ENCODE data around the gene CYP11A1. TPM values are rescaled to one million over a fixed set of nuclear protein-coding genes. Genes with fewer than 3 reads are reported as not detected.

The CYP11A1 gene
- total and polyA plus RNA-seq, 10 of the 15 experiments (the other 5 are each of a cell fraction or from before 2014, with no cell fraction given), result 0.11 to 1.2 (median 0.23) TPM; not detected in 5

- Histone ChIP-seq H3K36me3 (ENCODE audit: control insufficient read depth in 2 of 2, insufficient read depth in 2 of 2, low read length in 1 of 2) (peaks cover 62 to 78% of the 10 kb centered on the region in 2 experiments), H2AFZ (ENCODE audit: control insufficient read depth, low read depth, low read length) (no peak overlapping the region), H3K27ac (ENCODE audit: control insufficient read depth, insufficient read depth) (no peak overlapping the region), H3K9me3 (replicated peaks; ENCODE audit: control insufficient read depth, insufficient read depth, low read length) (no peaks in the 10 kb centered on the region), H3K4me3 (no peak overlapping the region), H3K79me2 (ENCODE audit: control insufficient read depth, insufficient read depth, low read length) (peaks cover 39% of the 10 kb centered on the region), H3K27me3 (replicated peaks in 1 of 2; ENCODE audit: control insufficient read depth in 2 of 2, insufficient read depth in 2 of 2, low read length in 1 of 2) (no peaks in the 10 kb centered on the region), H3K4me1 (ENCODE audit: control insufficient read depth, insufficient read depth, low read length) (peaks cover 8% of the 10 kb centered on the region), H4K20me1 (ENCODE audit: control insufficient read depth, insufficient read depth) (0 out of 2 replicates have a peak, but pooled peaks cover 7% of the 10 kb centered on the region), H3K4me2 (ENCODE audit: control insufficient read depth, insufficient read depth) (no peak overlapping the region), H3K9ac (ENCODE audit: control insufficient read depth, insufficient read depth, low read length) (no peak overlapping the region)
- ChIA-PET SMC1A (ENCODE audit: uncharacterized antibody, unreplicated experiment) (interaction anchor here (1.1 kb wide), 1 partner anchor 11 kb away, joined by 3 read pairs; no protein-coding TSS in a partner anchor), RAD21 (ENCODE audit: unreplicated experiment) (no interaction called here), POLR2A (interaction anchor here (1.5 to 15.4 kb wide), 2 partner anchors 9 to 14 kb away, joined by 4 to 325 read pairs; partner anchors contain the start of gene SEMA7A), CTCF (interaction anchor here (0.6 to 1.2 kb wide), 3 partner anchors 14 to 54 kb away, joined by 3 read pairs; no protein-coding TSS in a partner anchor)
- in situ Hi-C loops (cut with MboI) (no loop called here), intact Hi-C loops (cut with micrococcal nuclease; ENCODE audit: unreplicated experiment) (no loop called here)
- WGBS (ENCODE audit: insufficient coverage, insufficient replicate concordance, low lambda C conversion rate, missing lambda C conversion rate), result 74% methylated on average over 9 of the region's 9 CpGs
- no peak for FAIRE-seq
- TF ChIP-seq POLR2AphosphoS5 (IDR thresholded peaks at IDR 0.05; ENCODE audit: low read length) (peak; percentile 3; the same call in 1 of the 2 replicates), ATF7 (IDR thresholded peaks at IDR 0.05; ENCODE audit: low read depth) (no peak), POLR2A (IDR thresholded peaks at IDR 0.05; ENCODE audit: low read depth, low read length) (peak; percentile 56)
- TSS peak; percentile 29 for BruUV-seq (replicated peaks)
- DNase-seq (ENCODE audit: low read depth, low spot score), result no peak
- ATAC-seq, result no peak
Measured at GRCh38 chr15:74413350-74414080, 46.1 kb upstream of the CYP11A1 start.

- ChIA-PET POLR2A (interaction anchor here (1.6 to 15.4 kb wide), 2 partner anchors 16 kb away, joined by 4 to 325 read pairs; partner anchors contain the start of gene SEMA7A), RAD21 (ENCODE audit: unreplicated experiment) (no interaction called here), SMC1A (ENCODE audit: uncharacterized antibody, unreplicated experiment) (interaction anchor here (0.9 to 1.4 kb wide), 3 partner anchors 18 to 29 kb away, joined by 3 to 4 read pairs (median 4); no protein-coding TSS in a partner anchor), CTCF (interaction anchor here (1.1 kb wide), 1 partner anchor 15 kb away, joined by 3 read pairs; no protein-coding TSS in a partner anchor)
- 0 out of 2 replicates have a peak, but pooled peaks cover 7% of the 10 kb centered on the region for H4K20me1 ChIP-seq (ENCODE audit: control insufficient read depth, insufficient read depth)
- peaks cover 51 to 69% of the 10 kb centered on the region in 2 experiments for H3K36me3 ChIP-seq (ENCODE audit: control insufficient read depth in 2 of 2, insufficient read depth in 2 of 2, low read length in 1 of 2)
- no peaks in the 10 kb centered on the region for H3K27me3 ChIP-seq (replicated peaks in 1 of 2; ENCODE audit: control insufficient read depth in 2 of 2, insufficient read depth in 2 of 2, low read length in 1 of 2)
- no peak overlapping the region for H3K27ac ChIP-seq (ENCODE audit: control insufficient read depth, insufficient read depth)
- DNase-seq (ENCODE audit: low read depth, low spot score), result no peak
- no peaks in the 10 kb centered on the region for H3K9me3 ChIP-seq (replicated peaks; ENCODE audit: control insufficient read depth, insufficient read depth, low read length)
- no peak overlapping the region for H2AFZ ChIP-seq (ENCODE audit: control insufficient read depth, low read depth, low read length)
- intact Hi-C loops (cut with micrococcal nuclease; ENCODE audit: unreplicated experiment) (no loop called here), in situ Hi-C loops (cut with MboI) (no loop called here)
- H3K4me3 ChIP-seq, result no peak overlapping the region
- H3K79me2 ChIP-seq (ENCODE audit: control insufficient read depth, insufficient read depth, low read length), result peaks cover 26% of the 10 kb centered on the region
- H3K4me1 ChIP-seq (ENCODE audit: control insufficient read depth, insufficient read depth, low read length), result peaks cover 11% of the 10 kb centered on the region
- BruUV-seq (replicated peaks), result no TSS peak
- 65% methylated on average over 6 of the region's 6 CpGs for WGBS (ENCODE audit: insufficient coverage, insufficient replicate concordance, low lambda C conversion rate, missing lambda C conversion rate)
- H3K4me2 ChIP-seq (ENCODE audit: control insufficient read depth, insufficient read depth), result no peak overlapping the region
- no peak overlapping the region for H3K9ac ChIP-seq (ENCODE audit: control insufficient read depth, insufficient read depth, low read length)
- peak; percentile 59; the same call in 1 of the 2 replicates for TF ChIP-seq POLR2AphosphoS5 (IDR thresholded peaks at IDR 0.05; ENCODE audit: low read length)
- TF ChIP-seq E2F4 (IDR thresholded peaks at IDR 0.05; ENCODE audit: low read depth, low read length), result no peak
- TF ChIP-seq ETV6 (conservative IDR thresholded peaks at IDR 0.05 in 1 of 2, IDR thresholded peaks at IDR 0.05 in 1 of 2; ENCODE audit: borderline replicate concordance in 1 of 2, low read depth in 1 of 2), result no peak
- no peak for TF ChIP-seq ZNF622 (IDR thresholded peaks at IDR 0.05)
- peak; percentile 7; the same call in 1 of the 2 replicates for TF ChIP-seq POLR2A (IDR thresholded peaks at IDR 0.05; ENCODE audit: low read depth, low read length)
- no peak for TF ChIP-seq ZBTB4 (CRISPR knock-in tag; IDR thresholded peaks at IDR 0.05)
- TF ChIP-seq JUNB (IDR thresholded peaks at IDR 0.05), result no peak
- no peak for TF ChIP-seq MYC (IDR thresholded peaks at IDR 0.05; ENCODE audit: insufficient read depth, insufficient read length, insufficient replicate concordance, low read length, severe bottlenecking)
- TF ChIP-seq PML (IDR thresholded peaks at IDR 0.05; ENCODE audit: low read length), result no peak
- no peak for TF ChIP-seq TAF1 (IDR thresholded peaks at IDR 0.05; ENCODE audit: borderline replicate concordance, low read depth, low read length)
- ATAC-seq, result no peak
- no peak for FAIRE-seq
Measured at GRCh38 chr15:74412159-74412558, 44.7 kb upstream of the CYP11A1 start.
